Measurements from ENCODE around the gene NXPH3. TPM values are rescaled to one million over a fixed set of nuclear protein-coding genes. Genes with fewer than 3 reads are reported as not detected.

Gene NXPH3
- total and polyA plus RNA-seq, 8 donors = 1.0 to 2.7 (median 1.2) TPM

DNA sequence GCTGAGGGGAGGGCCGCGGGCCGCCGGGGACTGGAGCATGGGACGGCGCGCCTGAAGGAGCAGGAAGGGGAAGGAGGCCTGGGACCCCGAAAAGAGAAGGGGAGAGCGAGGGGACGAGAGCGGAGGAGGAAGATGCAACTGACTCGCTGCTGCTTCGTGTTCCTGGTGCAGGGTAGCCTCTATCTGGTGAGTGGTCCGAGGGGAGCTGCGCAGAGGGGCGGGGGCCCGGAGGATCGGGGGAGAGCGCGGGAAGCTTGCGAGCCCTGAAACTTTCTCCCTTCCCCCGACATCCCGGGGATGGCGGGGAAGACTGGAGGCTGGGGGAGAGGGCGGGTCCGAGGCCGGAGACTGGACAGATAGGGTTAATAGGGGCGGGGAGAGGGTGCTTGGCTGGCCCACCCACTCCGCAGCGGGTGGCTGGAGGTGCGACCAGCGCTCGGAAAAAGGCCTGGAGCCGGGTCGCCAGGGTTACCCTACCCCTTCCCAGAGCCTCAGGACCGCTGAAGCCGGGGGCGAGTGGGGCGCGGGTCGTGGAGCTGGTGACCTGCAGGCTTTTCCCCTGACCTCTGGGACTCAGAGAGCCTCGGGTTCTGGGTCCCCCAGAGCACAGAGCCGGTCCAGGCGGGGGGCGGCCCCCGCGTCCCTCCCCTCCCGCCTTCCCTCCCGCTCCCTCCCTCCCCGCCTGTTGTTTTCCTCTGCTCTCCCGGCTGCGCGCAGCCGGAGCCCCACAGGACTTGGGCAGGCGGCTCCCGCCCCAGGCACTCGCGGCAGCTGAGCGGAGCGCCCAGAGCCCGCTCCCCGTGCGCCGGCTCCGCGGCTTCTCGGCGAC lies 631 bp downstream of the NXPH3 start:
- Histone ChIP-seq H3K27ac (peak overlapping the region; percentile 13 to 48), H3K9me3 (no peaks in the 10 kb centered on the region), H3K36me3 (no peaks in the 10 kb centered on the region), H3K4me1 (peaks cover 8 to 38% of the 10 kb centered on the region in 2 donors), H3K27me3 (peaks cover 0 to 46% of the 10 kb centered on the region in 2 donors), H3K4me3 (peak overlapping the region; percentile 52 to 53)
- TF ChIP-seq, protein P1, sequence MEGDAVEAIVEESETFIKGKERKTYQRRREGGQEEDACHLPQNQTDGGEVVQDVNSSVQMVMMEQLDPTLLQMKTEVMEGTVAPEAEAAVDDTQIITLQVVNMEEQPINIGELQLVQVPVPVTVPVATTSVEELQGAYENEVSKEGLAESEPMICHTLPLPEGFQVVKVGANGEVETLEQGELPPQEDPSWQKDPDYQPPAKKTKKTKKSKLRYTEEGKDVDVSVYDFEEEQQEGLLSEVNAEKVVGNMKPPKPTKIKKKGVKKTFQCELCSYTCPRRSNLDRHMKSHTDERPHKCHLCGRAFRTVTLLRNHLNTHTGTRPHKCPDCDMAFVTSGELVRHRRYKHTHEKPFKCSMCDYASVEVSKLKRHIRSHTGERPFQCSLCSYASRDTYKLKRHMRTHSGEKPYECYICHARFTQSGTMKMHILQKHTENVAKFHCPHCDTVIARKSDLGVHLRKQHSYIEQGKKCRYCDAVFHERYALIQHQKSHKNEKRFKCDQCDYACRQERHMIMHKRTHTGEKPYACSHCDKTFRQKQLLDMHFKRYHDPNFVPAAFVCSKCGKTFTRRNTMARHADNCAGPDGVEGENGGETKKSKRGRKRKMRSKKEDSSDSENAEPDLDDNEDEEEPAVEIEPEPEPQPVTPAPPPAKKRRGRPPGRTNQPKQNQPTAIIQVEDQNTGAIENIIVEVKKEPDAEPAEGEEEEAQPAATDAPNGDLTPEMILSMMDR (IDR thresholded peaks at IDR 0.05) = no peak
- DNase-seq (peak in 2 of 4 donors; percentile 40 to 69), ATAC-seq (peak; percentile 63)
- intact Hi-C loops (cut with DNase I) = loop anchor here (10.0 kb wide), 3 partner anchors 118 to 278 kb away; partner anchors contain the start of gene KAT7 (in 1 of the 2)

DNA sequence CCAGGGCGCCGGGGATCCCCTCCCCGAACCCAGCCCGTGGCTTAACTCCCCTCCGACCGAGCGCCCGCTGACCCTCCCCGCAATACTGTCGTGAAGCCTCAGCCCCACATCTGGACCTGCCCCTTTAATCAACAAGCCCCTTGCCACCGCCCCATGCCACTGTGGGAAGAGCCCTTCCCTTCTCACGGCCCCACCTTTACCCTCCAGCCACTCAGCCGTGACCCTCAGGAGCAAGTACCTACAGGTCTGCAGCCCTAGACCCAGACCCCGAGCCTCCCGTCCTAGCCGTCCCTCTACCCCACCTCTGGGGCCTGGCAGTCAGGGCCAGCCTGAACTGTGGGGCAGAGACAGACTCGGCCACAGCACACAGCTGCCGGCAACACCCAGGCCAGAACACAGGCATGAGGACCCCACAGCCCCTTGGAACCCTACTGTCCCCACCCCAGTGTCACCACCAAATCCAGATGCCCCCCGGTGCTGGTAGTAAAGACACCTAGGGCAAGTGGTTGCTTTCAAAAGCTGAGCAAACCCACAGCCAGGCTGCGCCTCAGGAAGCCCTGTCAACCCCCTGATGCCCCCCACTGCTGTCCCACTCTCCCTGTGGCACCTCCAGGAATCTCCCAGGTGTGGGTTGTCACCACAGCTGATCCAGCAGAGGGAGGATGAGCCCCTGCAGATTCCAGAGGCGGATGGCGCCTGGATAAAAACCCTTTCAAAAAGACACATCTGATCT lies 1.4 kb downstream of the NXPH3 start:
- peaks cover 8 to 38% of the 10 kb centered on the region in 2 donors for H3K4me1 ChIP-seq
- H3K27me3 ChIP-seq = peaks cover 0 to 46% of the 10 kb centered on the region in 2 donors
- DNase-seq (no peak), ATAC-seq (no peak)
- H3K36me3 ChIP-seq = no peaks in the 10 kb centered on the region
- no peaks in the 10 kb centered on the region for H3K9me3 ChIP-seq
- H3K4me3 ChIP-seq = peak overlapping the region; percentile 52 to 53
- intact Hi-C loops (cut with DNase I) = loop anchor here (10.0 kb wide), 3 partner anchors 118 to 278 kb away; partner anchors contain the start of gene KAT7 (in 1 of the 2)
- TF ChIP-seq, protein P1 (IDR thresholded peaks at IDR 0.05) = no peak
- H3K27ac ChIP-seq = peak overlapping the region in 1 of 2 donors; percentile 48

DNA sequence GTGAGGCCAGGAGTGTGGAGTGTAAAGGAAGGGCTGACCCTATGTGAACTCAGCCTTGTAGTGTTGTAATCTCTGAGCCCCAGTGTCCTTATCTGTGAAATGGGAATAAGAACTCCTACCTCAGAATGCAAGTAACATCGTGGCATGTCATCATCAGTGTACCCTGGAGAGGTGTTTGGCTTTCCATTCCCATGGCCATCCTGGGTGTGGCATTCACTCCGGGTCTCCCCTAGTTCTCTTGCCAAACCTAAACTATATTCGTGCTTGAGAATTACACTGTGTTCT lies 1.9 kb downstream of the NXPH3 start:
- no peak for DNase-seq
- Histone ChIP-seq H3K27ac (no peak overlapping the region), H3K9me3 (no peaks in the 10 kb centered on the region), H3K36me3 (no peaks in the 10 kb centered on the region), H3K4me3 (no peak overlapping the region), H3K27me3 (peaks cover 0 to 46% of the 10 kb centered on the region in 2 donors), H3K4me1 (peaks cover 8 to 38% of the 10 kb centered on the region in 2 donors)
- intact Hi-C loops (cut with DNase I) = loop anchor here (10.0 kb wide), 3 partner anchors 117 to 277 kb away; partner anchors contain the start of gene KAT7 (in 1 of the 2)
- ATAC-seq = no peak
- TF ChIP-seq, protein P1 (IDR thresholded peaks at IDR 0.05) = no peak

DNA sequence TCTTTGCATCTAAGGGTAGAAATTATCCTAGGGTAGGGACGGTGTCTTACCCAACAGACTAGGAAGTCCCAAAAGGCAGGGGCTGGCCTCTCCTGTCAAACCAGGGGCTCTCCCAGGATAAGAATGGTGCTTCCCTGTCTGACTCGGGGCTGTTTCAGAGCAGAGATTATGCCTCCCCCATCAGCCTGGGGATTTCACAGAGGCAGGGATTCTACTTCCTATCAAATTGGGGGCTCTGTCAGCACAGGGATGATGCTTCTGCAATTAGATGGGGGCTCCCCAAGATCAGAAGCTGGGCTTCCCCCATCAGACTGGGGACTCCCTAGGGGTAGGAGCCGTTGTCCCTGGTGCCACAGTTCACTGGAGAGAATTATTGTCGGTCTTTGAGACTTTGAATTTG lies 2.3 kb downstream of the NXPH3 start:
- intact Hi-C loops (cut with DNase I) = loop anchor here (10.0 kb wide), 3 partner anchors 117 to 277 kb away; partner anchors contain the start of gene KAT7 (in 1 of the 2)
- H3K27ac ChIP-seq = no peak overlapping the region
- TF ChIP-seq, protein P1 (IDR thresholded peaks at IDR 0.05) = no peak

DNA sequence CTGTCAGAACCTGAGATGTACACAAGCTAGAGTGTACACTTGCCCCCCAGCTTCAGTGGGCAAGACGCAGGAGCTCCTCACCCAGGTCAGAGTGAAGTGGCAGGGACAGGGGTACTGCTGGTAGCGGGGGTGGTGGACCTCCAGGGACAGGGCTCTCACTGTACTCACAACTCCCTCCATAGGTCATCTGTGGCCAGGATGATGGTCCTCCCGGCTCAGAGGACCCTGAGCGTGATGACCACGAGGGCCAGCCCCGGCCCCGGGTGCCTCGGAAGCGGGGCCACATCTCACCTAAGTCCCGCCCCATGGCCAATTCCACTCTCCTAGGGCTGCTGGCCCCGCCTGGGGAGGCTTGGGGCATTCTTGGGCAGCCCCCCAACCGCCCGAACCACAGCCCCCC lies 2.7 kb downstream of the NXPH3 start:
- TF ChIP-seq, protein P1 (IDR thresholded peaks at IDR 0.05) = no peak
- DNase-seq = no peak
- Histone ChIP-seq H3K4me3 (no peak overlapping the region), H3K36me3 (no peaks in the 10 kb centered on the region), H3K9me3 (no peaks in the 10 kb centered on the region), H3K4me1 (peaks cover 8 to 38% of the 10 kb centered on the region in 2 donors), H3K27me3 (peaks cover 0 to 46% of the 10 kb centered on the region in 2 donors), H3K27ac (no peak overlapping the region)
- intact Hi-C loops (cut with DNase I) = loop anchor here (10.0 kb wide), 3 partner anchors 116 to 276 kb away; partner anchors contain the start of gene KAT7 (in 1 of the 2)
- no peak for ATAC-seq

More for the DNA sequence above, 2.3 kb downstream of the NXPH3 start:
- DNase-seq (no peak), ATAC-seq (no peak)
- no peaks in the 10 kb centered on the region for H3K9me3 ChIP-seq
- H3K36me3 ChIP-seq = no peaks in the 10 kb centered on the region
- peaks cover 0 to 46% of the 10 kb centered on the region in 2 donors for H3K27me3 ChIP-seq
- H3K4me1 ChIP-seq = peaks cover 8 to 38% of the 10 kb centered on the region in 2 donors
- no peak overlapping the region for H3K4me3 ChIP-seq
